ENCODE measurements around the gene ZMYND10.

ZMYND10 gene

DNA sequence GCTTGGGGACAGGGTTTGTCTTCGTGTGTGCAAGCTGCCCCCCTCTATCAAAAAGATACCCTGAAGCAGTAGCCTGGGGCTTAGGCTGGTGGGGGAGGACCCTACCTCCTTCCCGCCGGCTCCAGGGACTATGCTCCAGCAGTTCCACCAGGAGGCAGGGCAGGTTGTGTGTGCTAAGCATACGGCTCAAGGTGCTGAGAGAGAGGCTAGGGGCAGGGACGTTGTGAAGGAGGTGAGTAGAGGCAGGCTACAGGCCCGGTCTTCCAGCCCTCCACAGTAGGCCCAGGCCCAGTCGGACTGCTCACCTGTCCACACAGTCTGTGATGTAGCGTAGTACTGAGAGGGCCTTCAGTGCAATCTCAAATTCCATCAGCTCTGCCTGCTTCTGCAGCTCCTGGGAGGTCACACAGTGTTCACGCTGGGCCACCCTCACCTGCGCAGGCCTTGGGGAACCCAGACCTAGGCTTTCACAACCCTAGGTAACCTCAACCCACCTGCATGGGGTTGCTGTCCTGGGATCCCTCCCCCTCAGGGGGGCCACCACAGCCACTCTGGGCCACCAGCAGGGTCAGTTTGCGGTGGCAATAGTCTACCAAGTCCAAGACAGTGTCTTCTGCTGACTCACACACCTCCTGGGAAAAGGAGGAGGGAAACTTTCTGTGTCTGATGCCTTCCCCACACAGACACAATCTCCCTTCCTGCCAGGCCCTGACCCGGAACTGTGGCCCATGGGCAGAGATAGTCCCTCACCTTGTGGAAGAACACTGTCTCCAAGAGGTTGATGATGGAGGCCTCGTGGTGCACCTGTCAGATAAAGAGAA lies 2.5 kb downstream of the ZMYND10 start:
- DNase-seq, result no peak

- no peak for DNase-seq
These were observed 3.4 kb downstream of the ZMYND10 start for GRCh38 chr3:50341996-50342650.

DNA sequence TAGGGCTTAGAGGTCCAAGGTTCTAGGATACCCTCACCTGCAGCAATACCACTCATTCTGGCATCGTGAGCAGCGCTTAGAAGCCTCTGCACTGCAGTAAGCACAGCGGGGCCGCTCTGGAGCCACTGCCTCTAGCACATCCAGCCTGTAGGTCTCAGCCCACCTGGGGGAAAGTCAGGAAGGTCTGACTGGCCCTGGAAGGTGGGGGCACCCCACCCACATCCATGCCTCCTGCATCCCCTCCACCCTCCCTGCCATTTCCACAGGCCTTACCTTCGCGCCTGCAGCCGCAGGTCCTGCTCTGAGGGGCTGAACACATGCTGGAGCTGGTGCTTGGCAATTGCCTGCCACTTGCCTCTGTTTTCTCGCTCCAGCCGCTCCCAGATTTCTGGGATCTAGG lies 4.0 kb downstream of the ZMYND10 start:
- no peak for DNase-seq

- DNase-seq, result no peak
These were observed 4.8 kb downstream of the ZMYND10 start, which contains the start of gene RASSF1 for GRCh38 chr3:50340448-50341329. Gene RASSF1 (minus strand): TSS chr3:50340836. CDS start chr3:50340805, 31 bp downstream.

GRCh38 chr3:50340147-50340447 lies 5.4 kb downstream of the ZMYND10 start:
- DNase-seq, result no peak

DNA sequence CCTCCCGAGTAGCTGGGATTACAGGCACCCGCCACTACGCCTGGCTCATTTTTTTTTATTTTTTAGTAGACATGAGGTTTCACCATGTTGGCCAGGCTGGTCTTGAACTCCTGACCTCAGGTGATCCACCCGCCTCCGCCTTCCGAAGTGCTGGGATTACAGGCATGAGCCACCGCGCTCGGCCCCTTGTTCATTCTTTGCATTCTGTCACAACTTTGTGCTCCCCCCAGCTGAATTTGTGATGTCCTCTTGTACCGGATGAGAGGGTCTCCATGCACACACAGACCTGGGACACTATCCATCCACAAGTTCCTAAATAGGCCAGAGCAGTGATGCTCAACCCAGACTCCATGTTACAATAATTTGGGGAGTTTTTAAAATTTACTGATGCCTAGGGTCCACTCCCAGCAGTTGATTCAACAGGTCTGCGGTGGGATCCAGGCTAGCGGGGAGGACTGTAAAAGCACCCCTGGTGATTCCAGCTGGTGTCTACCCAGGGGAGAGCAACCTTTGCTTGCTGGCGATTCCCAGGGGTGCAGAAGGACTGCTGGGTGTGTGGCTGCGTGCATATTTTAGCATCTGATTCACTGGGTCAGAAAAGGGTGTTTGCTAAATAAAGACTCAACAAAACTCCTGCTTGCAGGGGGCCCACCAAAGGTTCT lies 5.9 kb downstream of the ZMYND10 start:
- no peak for DNase-seq

GRCh38 chr3:50338965-50339364 lies 6.6 kb downstream of the ZMYND10 start:
- no peak for DNase-seq

DNA sequence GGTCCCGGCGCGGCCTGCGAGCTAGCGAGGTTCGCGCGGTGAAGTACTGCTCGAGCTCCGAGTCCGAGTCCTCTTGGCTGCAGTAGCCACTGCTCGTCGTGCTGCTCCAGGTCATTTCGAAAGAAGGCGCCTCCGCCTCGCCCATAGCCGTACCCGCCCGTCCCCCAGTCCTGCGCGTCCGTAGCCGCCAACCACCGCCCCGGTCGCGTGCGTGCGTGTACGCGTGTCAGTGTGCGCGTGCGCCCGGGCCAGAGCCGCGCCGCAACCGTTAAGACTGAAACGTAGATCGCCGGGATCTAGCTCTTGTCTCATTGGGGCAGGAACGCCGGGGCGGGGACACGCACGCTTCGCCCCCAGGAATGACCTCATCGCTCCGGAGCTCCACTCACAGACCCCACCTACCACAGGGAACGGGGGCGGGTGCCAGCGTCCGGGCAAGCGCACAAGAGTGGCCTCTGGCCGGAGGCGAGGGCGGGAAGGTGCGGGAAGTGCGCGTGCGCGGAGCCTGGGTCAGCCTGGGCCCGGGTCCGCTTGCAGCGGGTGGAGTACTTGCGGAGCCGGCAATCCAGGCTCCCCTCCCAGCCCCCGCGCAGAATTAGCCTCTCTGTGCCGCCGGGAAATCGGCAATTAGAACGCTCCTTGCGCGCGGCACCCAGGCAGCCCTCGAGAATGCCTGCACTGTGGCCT lies 8.2 kb downstream of the ZMYND10 start:
- DNase-seq, result peak; percentile 84

GRCh38 chr3:50336452-50337174 lies 8.9 kb downstream of the ZMYND10 start:
- no peak for DNase-seq

GRCh38 chr3:50334339-50335075 lies 11.0 kb downstream of the ZMYND10 start:
- no peak for DNase-seq

DNA sequence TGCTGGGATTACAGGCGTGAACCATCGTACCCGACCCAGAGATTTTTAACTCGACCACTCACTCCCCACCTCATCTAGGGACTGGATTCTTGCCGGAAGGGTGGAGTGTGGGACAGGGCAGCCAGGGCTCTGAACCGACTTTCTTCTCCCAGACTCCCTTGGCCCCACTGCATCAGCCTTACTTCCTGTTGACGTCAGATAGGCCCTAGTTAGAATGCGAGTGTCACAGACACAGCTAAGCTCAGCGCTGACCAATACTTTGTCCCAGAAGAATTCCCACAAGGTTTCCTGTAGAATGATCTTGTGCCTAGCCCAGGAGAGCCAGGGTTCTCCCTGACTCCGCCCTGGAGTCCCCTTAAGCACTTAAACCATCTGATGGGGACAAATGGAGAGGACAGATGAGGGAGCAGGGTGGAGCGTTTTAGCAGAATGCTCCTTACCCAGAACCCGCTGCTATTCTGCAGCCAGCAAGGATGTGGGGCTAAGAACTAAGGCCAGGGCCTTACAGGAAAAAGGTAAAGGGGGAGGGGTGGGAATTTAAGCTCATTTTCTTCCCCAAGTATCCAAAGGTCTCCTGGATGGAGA lies 11.7 kb downstream of the ZMYND10 start:
- DNase-seq, result no peak

DNA sequence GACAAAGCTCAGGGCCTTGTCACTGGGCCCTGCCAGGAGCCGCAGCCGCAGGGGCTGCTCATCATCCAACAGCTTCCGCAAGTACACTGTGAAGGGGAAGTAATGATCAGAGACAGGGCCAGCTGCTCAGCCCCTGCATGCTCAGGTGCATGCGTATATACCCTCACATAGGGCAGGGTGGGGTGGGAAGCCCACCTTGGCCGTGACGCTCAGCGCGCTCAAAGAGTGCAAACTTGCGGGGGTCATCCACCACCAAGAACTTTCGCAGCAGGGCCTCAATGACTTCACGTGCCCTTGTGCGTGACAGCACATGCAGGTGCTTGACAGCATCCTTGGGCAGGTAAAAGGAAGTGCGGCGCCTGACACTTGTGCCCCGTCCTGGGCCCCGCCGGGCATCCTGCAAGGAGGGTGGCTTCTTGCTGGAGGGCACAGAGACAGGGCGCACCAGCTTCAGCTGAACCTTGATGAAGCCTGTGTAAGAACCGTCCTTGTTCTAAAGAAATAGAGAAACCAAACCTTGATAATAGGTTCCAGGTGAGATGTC lies 14.1 kb downstream of the ZMYND10 start:
- no peak for DNase-seq

DNA sequence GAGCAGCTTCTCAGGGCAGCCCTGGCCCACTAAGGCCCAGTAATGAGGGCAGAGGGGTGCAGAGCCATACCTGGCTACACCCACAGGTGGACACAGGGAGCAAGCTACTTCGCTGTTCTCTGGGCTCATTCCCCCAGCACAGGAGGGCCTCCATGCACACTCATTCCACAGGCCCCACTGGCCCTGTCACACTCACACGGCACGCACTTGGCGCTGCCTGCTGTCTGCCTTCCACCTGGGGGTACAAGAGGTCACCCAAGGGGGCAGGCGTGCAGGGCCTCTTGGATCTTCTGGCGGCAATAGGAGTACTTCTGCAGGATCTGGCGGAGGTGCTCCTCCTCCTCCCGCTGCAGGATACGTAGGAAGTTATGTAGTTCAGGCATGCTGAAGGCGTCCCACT lies 15.2 kb downstream of the ZMYND10 start:
- DNase-seq, result no peak

DNA sequence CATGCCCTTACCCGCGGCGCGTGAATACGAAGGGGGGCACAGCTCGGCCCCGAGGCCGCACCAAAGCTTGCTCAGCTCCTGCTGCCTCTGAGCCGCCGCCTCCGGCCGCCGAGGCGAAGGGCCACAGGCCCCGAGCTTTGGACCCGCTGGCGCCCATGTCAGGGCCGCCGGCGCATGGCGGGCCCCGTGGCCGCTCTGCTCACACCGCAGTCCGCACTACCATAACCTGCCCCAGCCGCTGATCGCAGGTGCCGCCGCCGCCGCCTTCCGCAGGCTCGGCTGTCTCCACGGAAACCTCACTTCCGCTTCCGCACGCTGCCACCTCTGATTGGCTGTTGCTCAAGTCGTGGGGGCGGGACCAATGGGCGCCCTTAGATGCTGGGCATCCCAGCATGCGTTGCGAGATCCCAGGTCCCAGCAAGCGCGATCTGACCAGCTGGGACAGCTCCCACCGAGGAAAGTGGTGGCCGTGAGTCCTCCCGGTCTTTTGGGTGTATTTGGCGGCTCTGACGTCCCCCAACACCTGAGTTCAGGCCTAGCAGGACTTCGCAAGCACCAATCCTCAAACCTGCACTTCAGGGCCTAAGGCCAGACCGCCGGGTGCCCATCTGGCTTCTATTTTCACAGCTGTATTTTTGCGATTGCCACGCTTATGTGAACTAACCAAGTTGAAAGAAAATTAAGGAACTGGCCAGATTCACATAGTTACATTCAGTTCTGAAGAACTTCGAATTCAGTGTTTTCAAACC lies 17.4 kb downstream of the ZMYND10 start, which contains the start of gene TUSC2:
TSS of gene TUSC2 (minus strand) at position 281 of the 749 bp plus-strand sequence. CDS start at position 157, 124 bp downstream.
- peak; percentile 82 for DNase-seq

DNA sequence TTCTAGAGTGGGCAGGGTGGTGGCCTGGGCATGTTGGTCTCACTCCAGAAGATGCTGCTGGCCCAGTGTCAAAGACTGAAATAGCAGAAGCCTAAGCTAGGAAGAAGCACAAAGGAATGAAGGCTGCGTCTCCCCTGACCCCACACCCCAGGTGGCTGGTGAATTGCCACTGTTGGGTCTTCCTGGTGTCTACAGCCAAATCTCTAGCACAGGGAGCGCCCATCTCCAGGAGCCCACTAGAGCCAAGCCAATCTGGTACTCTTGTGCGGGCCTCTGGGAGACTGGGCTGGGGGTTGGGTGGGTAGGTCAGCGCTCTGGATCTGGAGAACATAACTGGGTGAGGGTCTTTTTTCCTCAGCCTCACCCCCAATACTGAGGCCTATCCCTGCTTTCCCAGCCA lies 18.4 kb downstream of the ZMYND10 start:
- DNase-seq, result no peak

DNA sequence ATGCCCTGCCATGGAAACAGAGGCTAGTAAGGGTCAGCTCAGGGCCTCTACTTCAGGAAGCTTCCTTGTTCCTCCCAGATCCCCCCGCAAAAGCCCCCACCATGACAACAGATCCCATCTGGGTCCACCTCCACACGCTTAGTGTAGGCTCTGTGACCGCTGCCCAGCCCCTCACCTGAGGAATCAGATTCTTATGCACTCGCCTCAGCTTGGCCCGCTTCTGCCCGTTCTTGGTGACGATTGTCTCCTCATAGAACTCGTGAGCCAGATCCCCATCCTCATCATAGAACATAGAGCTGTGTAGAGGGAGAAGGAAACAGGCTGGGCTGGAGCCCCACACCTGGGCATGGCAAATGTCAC lies 19.4 kb downstream of the ZMYND10 start:
- DNase-seq, result no peak

GRCh38 chr3:50325497-50326181 lies 19.9 kb downstream of the ZMYND10 start:
- no peak for DNase-seq

DNA sequence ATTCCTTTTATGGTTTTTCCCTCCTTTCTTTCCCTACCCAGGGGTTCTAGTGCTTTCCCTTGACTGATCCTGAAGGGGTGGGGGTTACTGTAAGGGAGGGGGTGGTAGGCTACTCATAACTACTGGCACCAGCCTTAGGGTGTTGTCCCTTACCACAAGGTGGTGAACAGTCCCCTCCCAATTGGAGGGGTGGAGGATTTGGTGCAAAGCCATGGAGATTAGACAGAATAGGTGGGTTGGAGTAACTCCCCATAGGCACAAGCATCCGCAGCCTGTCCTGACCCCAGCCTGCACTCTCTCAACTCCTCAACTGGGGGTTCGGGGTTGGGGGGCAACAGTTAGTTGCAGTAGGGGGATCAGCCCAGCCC lies 20.4 kb downstream of the ZMYND10 start:
- no peak for DNase-seq

All from NCI-H510A treated with DMSO at 0.1 percent for 48 hours (cell line).